Activated effector memory CD4-positive, alpha-beta T cell treated with Interleukin-2 at 50 U/mL for 16 hours (primary cell): ENCODE data around the gene PTPN2.
A peak's percentile ranks its signal among the peaks of the same experiment; 100 is the strongest.
"Not testable (repeated sequence)": the region's sequence is repeated elsewhere in the genome, so short reads cannot be mapped to it uniquely, and the experiment has no call there.

Source experiments
- DNase-seq: peaks from one replicate; pipeline ENCODE4 v3.0.0-alpha.2; 2020

Gene PTPN2

GRCh38 chr18:12883684-12884405, at the start of gene PTPN2:
Gene PTPN2, minus strand, starts transcription at chr18:12884237. Its CDS starts 96 bp downstream, at chr18:12884141.
- peak; percentile 87 for DNase-seq

GRCh38 chr18:12933327-12933726, 49.3 kb upstream of the PTPN2 start:
- no peak for DNase-seq

- no peak for DNase-seq
Observed at GRCh38 chr18:12930908-12931307, 46.9 kb upstream of the PTPN2 start.

- no peak for DNase-seq
Observed at GRCh38 chr18:12930376-12930775, 46.3 kb upstream of the PTPN2 start.

- no peak for DNase-seq
Observed at GRCh38 chr18:12929477-12930083, 45.5 kb upstream of the PTPN2 start.

GRCh38 chr18:12928641-12929040, 44.6 kb upstream of the PTPN2 start:
- no peak for DNase-seq

GRCh38 chr18:12928206-12928605, 44.2 kb upstream of the PTPN2 start:
- DNase-seq = no peak

- DNase-seq = no peak
Observed at GRCh38 chr18:12924616-12925015, 40.6 kb upstream of the PTPN2 start.

GRCh38 chr18:12922266-12922665, 38.2 kb upstream of the PTPN2 start:
- DNase-seq = no peak

GRCh38 chr18:12921178-12921577, 37.1 kb upstream of the PTPN2 start:
- no peak for DNase-seq

- no peak for DNase-seq
Observed at GRCh38 chr18:12911929-12912703, 28.1 kb upstream of the PTPN2 start.

GRCh38 chr18:12911025-12911928, 27.2 kb upstream of the PTPN2 start:
- DNase-seq = peak; percentile 40

GRCh38 chr18:12908706-12909105, 24.7 kb upstream of the PTPN2 start:
- DNase-seq = no peak

GRCh38 chr18:12907258-12907925, 23.4 kb upstream of the PTPN2 start:
- no peak for DNase-seq

- no peak for DNase-seq
Observed at GRCh38 chr18:12906773-12907172, 22.7 kb upstream of the PTPN2 start.

- no peak for DNase-seq
Observed at GRCh38 chr18:12906119-12906518, 22.1 kb upstream of the PTPN2 start.

- peak; percentile 44 for DNase-seq
Observed at GRCh38 chr18:12904012-12904516, 20.0 kb upstream of the PTPN2 start.

- not testable (repeated sequence) for DNase-seq
Observed at GRCh38 chr18:12901208-12901607, 17.2 kb upstream of the PTPN2 start.

GRCh38 chr18:12896784-12897333, 12.8 kb upstream of the PTPN2 start:
- DNase-seq = not testable (repeated sequence)

GRCh38 chr18:12895626-12896025, 11.6 kb upstream of the PTPN2 start:
- no peak for DNase-seq

GRCh38 chr18:12895014-12895413, 11.0 kb upstream of the PTPN2 start:
- DNase-seq = no peak

GRCh38 chr18:12891561-12891960, 7.5 kb upstream of the PTPN2 start:
- DNase-seq = no peak
